T-cell (primary cell): Measurements from ENCODE around the gene EHF. TPM values are rescaled to one million over a fixed set of nuclear protein-coding genes. Genes with fewer than 3 reads are reported as not detected.

ENCODE experiments used
- ATAC-seq, 4 experiments: fragments of 200-7000 bp in 3 of 4; fragments of 150-1000 bp in 1 of 4; cut with Tn5 transposase; replicated peaks in 1 of 4; 1 replicate in 3 of 4; 2 replicates in 1 of 4; pipeline ENCODE4 v1.10.0; 2021; ENCODE audit warnings: moderate library complexity in 3 of 4, mild to moderate bottlenecking in 2 of 4, moderate number of reproducible peaks in 1 of 4
- CTCF ChIA-PET, 2 donors: fragments of 300-600 bp; sonication (Branson Sonifier 250); formaldehyde crosslinking; loops; one replicate each; lab custom pipeline; 2022; ENCODE audit warnings: antibody characterized with exemption in 2 of 2; lab: Charles Lee
- POLR2A ChIA-PET, 2 donors: fragments of 300-600 bp; sonication (Branson Sonifier 250); formaldehyde crosslinking; loops; one replicate each; lab custom pipeline; 2022; ENCODE audit warnings: antibody characterized with exemption in 2 of 2; lab: Charles Lee
- DNase-seq, 35 experiments: peaks; one replicate each; pipeline versions ENCODE4 v3.0.0 to v3.0.0-alpha.2; 2013 to 2023
- H3K27ac ChIP-seq: one replicate; pipeline ENCODE4 v1.5.1; 2013; ENCODE audit warnings: low read length
- H3K27me3 ChIP-seq, 2 experiments: replicated peaks in 1 of 2; 1 replicate in 1 of 2; 2 replicates in 1 of 2; pipeline versions ENCODE4 v1.6.1 to v1.7.0; 2013; ENCODE audit warnings: low read length in 1 of 2, mixed read lengths in 1 of 2; ENCODE audit not compliant: control insufficient read depth in 2 of 2, insufficient read depth in 2 of 2; ENCODE audit errors: extremely low read depth in 1 of 2
- H3K36me3 ChIP-seq, 2 donors: 1 replicate in 1 of 2; 2 replicates in 1 of 2; pipeline versions ENCODE4 v1.6.1 to v1.7.0; 2013; ENCODE audit warnings: low read length in 1 of 2; ENCODE audit not compliant: control insufficient read depth in 2 of 2, insufficient read depth in 1 of 2; ENCODE audit errors: extremely low read depth in 1 of 2
- H3K4me1 ChIP-seq, 2 experiments: 1 replicate in 1 of 2; 2 replicates in 1 of 2; pipeline versions ENCODE4 v1.6.1 to v1.7.0; 2013; ENCODE audit warnings: low read length in 2 of 2, mixed read lengths in 1 of 2; ENCODE audit not compliant: insufficient read depth in 2 of 2, control insufficient read depth in 1 of 2; ENCODE audit errors: extremely low read depth in 1 of 2
- H3K4me3 ChIP-seq, 2 donors: 1 replicate in 1 of 2; 2 replicates in 1 of 2; pipeline versions ENCODE4 v1.5.1 to v1.7.0; 2013; ENCODE audit warnings: mild to moderate bottlenecking in 2 of 2, low read length in 1 of 2, moderate library complexity in 1 of 2; ENCODE audit not compliant: control insufficient read depth in 1 of 2; ENCODE audit errors: extremely low read depth in 1 of 2
- H3K9me3 ChIP-seq: 2 replicates; pipeline ENCODE4 v1.7.0; 2013
- H3K27ac Mint-ChIP-seq, 2 donors: one replicate each; pipeline ENCODE4 v1.8.0; 2020 to 2021; ENCODE audit warnings: mild to moderate bottlenecking in 2 of 2, mixed read lengths in 2 of 2
- H3K27me3 Mint-ChIP-seq, 2 donors: one replicate each; pipeline ENCODE4 v1.8.0; 2021 to 2022; ENCODE audit warnings: mixed read lengths in 2 of 2
- H3K36me3 Mint-ChIP-seq: one replicate; pipeline ENCODE4 v1.8.0; 2021; ENCODE audit warnings: mixed read lengths
- H3K4me1 Mint-ChIP-seq, 3 donors: one replicate each; pipeline ENCODE4 v1.8.0; 2020 to 2022; ENCODE audit warnings: mixed read lengths in 3 of 3, mild to moderate bottlenecking in 1 of 3
- H3K4me3 Mint-ChIP-seq, 3 donors: one replicate each; pipeline ENCODE4 v1.8.0; 2020 to 2022; ENCODE audit warnings: mild to moderate bottlenecking in 3 of 3, mixed read lengths in 3 of 3, moderate library complexity in 3 of 3
- H3K9me3 Mint-ChIP-seq, 3 donors: one replicate each; pipeline ENCODE4 v1.8.0; 2020 to 2022; ENCODE audit warnings: mixed read lengths in 3 of 3
- WGBS: methylation state at CpG from one replicate; pipeline ENCODE4 v1.1.5; 2013; ENCODE audit warnings: missing lambda C conversion rate; ENCODE audit not compliant: insufficient coverage; 5-methylcytosine and 5-hydroxymethylcytosine counted together
- total RNA-seq, 35 experiments: library from RNA in 6 of 35; stranded (reverse) in 6 of 35; fragments of 120-200 nt in 1 of 35; gene quantifications; one replicate each; pipeline versions ENCODE4 v1.2.1 to v1.2.4 and lab custom pipeline; 2013 to 2026

Gene EHF
- total RNA-seq, 5 donors from 2014 or later (not counting 1 experiment from before 2014, with no cell fraction given): 0.30 to 0.47 (median 0.43) TPM; not detected in 2

GRCh38 chr11:34626393-34626792, 5.5 kb downstream of the EHF start:
- H3K4me1 Mint-ChIP-seq: peaks cover 0 to 4% (median 0%) of the 10 kb centered on the region in 3 donors
- Histone ChIP-seq H3K36me3 (no peaks in the 10 kb centered on the region), H3K9me3 (no peaks in the 10 kb centered on the region), H3K4me3 (no peak overlapping the region), H3K27ac (no peak overlapping the region), H3K27me3 (peaks cover 0 to 12% of the 10 kb centered on the region in 2 experiments), H3K4me1 (peaks cover 0 to 9% of the 10 kb centered on the region in 2 experiments)
- POLR2A ChIA-PET: interaction anchor here (0.6 kb wide), 2 partner anchors 29 to 381 kb away, joined by 3 to 4 read pairs; no protein-coding TSS in a partner anchor
- no peaks in the 10 kb centered on the region for H3K36me3 Mint-ChIP-seq
- CTCF ChIA-PET: interaction anchor here in 1 of 2 donors (0.5 to 0.7 kb wide), 2 partner anchors 22 to 452 kb away, joined by 3 read pairs; no protein-coding TSS in a partner anchor
- no peaks in the 10 kb centered on the region for H3K9me3 Mint-ChIP-seq
- no peak overlapping the region for H3K27ac Mint-ChIP-seq
- H3K27me3 Mint-ChIP-seq: peaks cover 23 to 25% of the 10 kb centered on the region in 2 donors
- H3K4me3 Mint-ChIP-seq: no peak overlapping the region
- ATAC-seq (no peak), DNase-seq (no peak)

GRCh38 chr11:34627197-34627596, 6.3 kb downstream of the EHF start:
- no peaks in the 10 kb centered on the region for H3K36me3 Mint-ChIP-seq
- Histone ChIP-seq H3K36me3 (no peaks in the 10 kb centered on the region), H3K9me3 (no peaks in the 10 kb centered on the region), H3K4me1 (peaks cover 0 to 9% of the 10 kb centered on the region in 2 experiments), H3K27ac (no peak overlapping the region), H3K4me3 (no peak overlapping the region), H3K27me3 (peaks cover 0 to 12% of the 10 kb centered on the region in 2 experiments)
- no peak for ATAC-seq
- peaks cover 20% of the 10 kb centered on the region in 2 donors for H3K27me3 Mint-ChIP-seq
- no peak overlapping the region for H3K27ac Mint-ChIP-seq
- H3K9me3 Mint-ChIP-seq: no peaks in the 10 kb centered on the region
- no CpG with 5 or more reads among the region's 1 CpG for WGBS
- POLR2A ChIA-PET: no interaction called here
- no peak for DNase-seq
- no peak overlapping the region for H3K4me3 Mint-ChIP-seq
- peaks cover 0 to 4% (median 0%) of the 10 kb centered on the region in 3 donors for H3K4me1 Mint-ChIP-seq
- CTCF ChIA-PET: interaction anchor here in 1 of 2 donors (0.7 kb wide), 1 partner anchor 21 kb away, joined by 3 read pairs; no protein-coding TSS in a partner anchor

GRCh38 chr11:34629711-34630110, 8.8 kb downstream of the EHF start:
- CTCF ChIA-PET: interaction anchor here in 1 of 2 donors (0.6 kb wide), 1 partner anchor 12 kb away, joined by 4 read pairs; no protein-coding TSS in a partner anchor
- ATAC-seq (no peak), DNase-seq (no peak)
- H3K4me3 ChIP-seq: no peak overlapping the region
- Mint-ChIP-seq H3K4me3 (no peak overlapping the region), H3K27ac (no peak overlapping the region), H3K4me1 (peaks cover 9 to 16% (median 11%) of the 10 kb centered on the region in 3 donors), H3K27me3 (peaks cover 7 to 13% of the 10 kb centered on the region in 2 donors), H3K36me3 (no peaks in the 10 kb centered on the region), H3K9me3 (no peaks in the 10 kb centered on the region)
- POLR2A ChIA-PET: interaction anchor here in 1 of 2 donors (0.5 kb wide), 1 partner anchor 23 kb away, joined by 3 read pairs; no protein-coding TSS in a partner anchor
- no peaks in the 10 kb centered on the region for H3K36me3 ChIP-seq
- peaks cover 0 to 6% of the 10 kb centered on the region in 2 experiments for H3K27me3 ChIP-seq
- H3K4me1 ChIP-seq: peaks cover 0 to 4% of the 10 kb centered on the region in 2 experiments
- H3K9me3 ChIP-seq: no peaks in the 10 kb centered on the region
- H3K27ac ChIP-seq: no peak overlapping the region

GRCh38 chr11:34630544-34630943, 9.7 kb downstream of the EHF start:
- DNase-seq: no peak
- Mint-ChIP-seq H3K36me3 (no peaks in the 10 kb centered on the region), H3K27ac (no peak overlapping the region), H3K4me1 (peaks cover 9 to 16% (median 11%) of the 10 kb centered on the region in 3 donors), H3K4me3 (no peak overlapping the region), H3K27me3 (peaks cover 7 to 9% of the 10 kb centered on the region in 2 donors), H3K9me3 (no peaks in the 10 kb centered on the region)
- no peak for ATAC-seq
- ChIA-PET POLR2A (no interaction called here), CTCF (no interaction called here)
- no peak overlapping the region for H3K27ac ChIP-seq
- peaks cover 0 to 4% of the 10 kb centered on the region in 2 experiments for H3K4me1 ChIP-seq
- WGBS: no CpG with 5 or more reads among the region's 7 CpGs
- H3K4me3 ChIP-seq: no peak overlapping the region
- no peaks in the 10 kb centered on the region for H3K36me3 ChIP-seq
- no peaks in the 10 kb centered on the region for H3K27me3 ChIP-seq
- H3K9me3 ChIP-seq: no peaks in the 10 kb centered on the region

- ChIA-PET CTCF (no interaction called here), POLR2A (no interaction called here)
- H3K36me3 ChIP-seq: no peaks in the 10 kb centered on the region
- peaks cover 0 to 4% of the 10 kb centered on the region in 2 experiments for H3K4me1 ChIP-seq
- H3K27ac ChIP-seq: no peak overlapping the region
- DNase-seq (no peak), ATAC-seq (no peak)
- Mint-ChIP-seq H3K27ac (no peak overlapping the region), H3K9me3 (no peaks in the 10 kb centered on the region), H3K27me3 (peaks cover 3 to 7% of the 10 kb centered on the region in 2 donors), H3K4me1 (peaks cover 9 to 16% (median 11%) of the 10 kb centered on the region in 3 donors), H3K4me3 (no peak overlapping the region), H3K36me3 (no peaks in the 10 kb centered on the region)
- no peaks in the 10 kb centered on the region for H3K27me3 ChIP-seq
- 84% methylated on average over 3 of the region's 6 CpGs for WGBS
- no peaks in the 10 kb centered on the region for H3K9me3 ChIP-seq
- H3K4me3 ChIP-seq: no peak overlapping the region
Observed at GRCh38 chr11:34631297-34631696, 10.4 kb downstream of the EHF start.

- Mint-ChIP-seq H3K4me3 (no peak overlapping the region), H3K27ac (no peak overlapping the region), H3K9me3 (no peaks in the 10 kb centered on the region), H3K36me3 (no peaks in the 10 kb centered on the region), H3K4me1 (peaks cover 9 to 16% (median 11%) of the 10 kb centered on the region in 3 donors), H3K27me3 (peaks cover 3% of the 10 kb centered on the region in 2 donors)
- ATAC-seq (no peak), DNase-seq (no peak)
- H3K9me3 ChIP-seq: no peaks in the 10 kb centered on the region
- no CpG with 5 or more reads among the region's 4 CpGs for WGBS
- ChIA-PET POLR2A (no interaction called here), CTCF (no interaction called here)
- peaks cover 0 to 4% of the 10 kb centered on the region in 2 experiments for H3K4me1 ChIP-seq
- no peaks in the 10 kb centered on the region for H3K36me3 ChIP-seq
- H3K27ac ChIP-seq: no peak overlapping the region
- no peaks in the 10 kb centered on the region for H3K27me3 ChIP-seq
- no peak overlapping the region for H3K4me3 ChIP-seq
Observed at GRCh38 chr11:34631737-34632104, 10.8 kb downstream of the EHF start.
